ENCODE measurements around the gene STX1B. TPM values are rescaled to one million over a fixed set of nuclear protein-coding genes. Genes with fewer than 3 reads are reported as not detected.
A peak's percentile ranks its signal among the peaks of the same experiment; 100 is the strongest.

The STX1B gene
- total and polyA plus RNA-seq, 4 donors = 0.09 to 1.2 (median 0.51) TPM

DNA sequence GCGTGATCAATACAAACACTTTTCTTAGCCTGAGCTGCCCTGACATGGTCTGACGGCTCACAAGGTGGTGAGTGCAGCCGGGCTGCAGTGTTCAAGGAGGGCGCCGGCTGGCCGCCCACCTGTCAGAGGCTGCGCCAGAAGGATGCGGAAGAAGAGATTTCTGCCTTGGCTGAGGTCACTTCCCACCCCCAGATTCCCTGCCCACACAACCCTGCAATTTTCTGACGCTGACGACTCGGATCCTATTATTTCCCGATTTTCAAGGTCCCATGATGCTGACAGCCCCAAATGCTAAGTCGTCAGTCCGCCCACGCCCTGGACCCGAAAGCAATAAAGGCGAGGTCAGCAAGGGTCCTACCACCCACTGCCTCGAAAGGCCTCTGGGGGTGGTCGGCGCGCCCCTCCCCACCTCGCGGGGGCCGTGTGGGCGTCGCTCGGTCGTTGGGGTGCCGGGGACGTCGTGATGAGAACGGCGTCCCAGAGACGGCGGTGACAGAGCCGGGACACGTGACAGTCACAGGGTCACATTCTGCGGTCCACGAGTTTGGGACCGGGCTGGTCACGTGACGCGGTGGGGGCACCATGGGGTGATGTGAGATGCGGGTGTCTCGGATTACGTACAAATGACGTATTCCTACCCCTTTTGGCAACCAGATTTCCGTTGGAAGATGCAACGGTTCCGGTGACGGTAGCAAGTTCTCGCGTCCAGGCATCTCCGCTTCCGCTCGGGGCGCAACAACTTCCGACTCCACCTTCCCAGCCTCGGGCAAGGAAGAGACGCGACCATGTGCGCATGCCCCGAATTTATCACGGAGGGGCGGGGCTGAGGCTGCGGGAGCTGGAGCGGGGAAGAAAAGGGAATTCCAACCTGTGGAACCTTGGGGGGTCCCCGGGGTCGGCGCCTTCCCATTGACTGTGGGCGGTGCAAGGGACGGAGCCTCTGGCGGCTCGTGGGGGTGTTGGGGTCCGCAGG, 22.6 kb upstream of the STX1B start, which contains the start of gene STX4:
STX4 (plus strand) TSS at position 823 of the 973 bp plus-strand sequence. CDS start 248 bp downstream, outside the sequence.
- peak within 1 kb of the TSS; percentile 98 to 99 for H3K27ac ChIP-seq (ENCODE audit: low read depth in 1 of 2, low read length in 2 of 2)
- H3K36me3 ChIP-seq (ENCODE audit: control insufficient read depth in 4 of 4, insufficient read depth in 3 of 4, low read depth in 1 of 4, low read length in 3 of 4) = peaks cover 2 to 12% (median 6%) of the 10 kb centered on the region in 4 donors

More for the DNA sequence above, 22.6 kb upstream of the STX1B start, which contains the start of gene STX4:
- TF ChIP-seq NR2F2 (IDR thresholded peaks at IDR 0.05) (peak; percentile 58), FOXA2 (IDR thresholded peaks at IDR 0.05) (no peak), TAF1 (conservative IDR thresholded peaks at IDR 0.05) (no peak), FOXA1 (IDR thresholded peaks at IDR 0.05) (no peak), GABPA (IDR thresholded peaks at IDR 0.05 in 1 of 2, conservative IDR thresholded peaks at IDR 0.05 in 1 of 2) (peak; percentile 97 to 99), YY1 (IDR thresholded peaks at IDR 0.05) (no peak), RXRA (IDR thresholded peaks at IDR 0.05) (peak; percentile 58 to 70), SP1 (IDR thresholded peaks at IDR 0.05) (peak; percentile 61), RAD21 (IDR thresholded peaks at IDR 0.05) (peak in 1 of 2 donors; percentile 50), EGR1 (IDR thresholded peaks at IDR 0.05; ENCODE audit: low read depth in 2 of 2) (peak; percentile 83 to 85), JUND (IDR thresholded peaks at IDR 0.05) (peak; percentile 57 to 66), HNF4A (conservative IDR thresholded peaks at IDR 0.05) (peak; percentile 18 to 22), HNF4G (IDR thresholded peaks at IDR 0.05) (no peak)
- TF ChIP-seq, protein P1, sequence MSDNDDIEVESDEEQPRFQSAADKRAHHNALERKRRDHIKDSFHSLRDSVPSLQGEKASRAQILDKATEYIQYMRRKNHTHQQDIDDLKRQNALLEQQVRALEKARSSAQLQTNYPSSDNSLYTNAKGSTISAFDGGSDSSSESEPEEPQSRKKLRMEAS (IDR thresholded peaks at IDR 0.05) = peak; percentile 49
- TF ChIP-seq, protein P2, sequence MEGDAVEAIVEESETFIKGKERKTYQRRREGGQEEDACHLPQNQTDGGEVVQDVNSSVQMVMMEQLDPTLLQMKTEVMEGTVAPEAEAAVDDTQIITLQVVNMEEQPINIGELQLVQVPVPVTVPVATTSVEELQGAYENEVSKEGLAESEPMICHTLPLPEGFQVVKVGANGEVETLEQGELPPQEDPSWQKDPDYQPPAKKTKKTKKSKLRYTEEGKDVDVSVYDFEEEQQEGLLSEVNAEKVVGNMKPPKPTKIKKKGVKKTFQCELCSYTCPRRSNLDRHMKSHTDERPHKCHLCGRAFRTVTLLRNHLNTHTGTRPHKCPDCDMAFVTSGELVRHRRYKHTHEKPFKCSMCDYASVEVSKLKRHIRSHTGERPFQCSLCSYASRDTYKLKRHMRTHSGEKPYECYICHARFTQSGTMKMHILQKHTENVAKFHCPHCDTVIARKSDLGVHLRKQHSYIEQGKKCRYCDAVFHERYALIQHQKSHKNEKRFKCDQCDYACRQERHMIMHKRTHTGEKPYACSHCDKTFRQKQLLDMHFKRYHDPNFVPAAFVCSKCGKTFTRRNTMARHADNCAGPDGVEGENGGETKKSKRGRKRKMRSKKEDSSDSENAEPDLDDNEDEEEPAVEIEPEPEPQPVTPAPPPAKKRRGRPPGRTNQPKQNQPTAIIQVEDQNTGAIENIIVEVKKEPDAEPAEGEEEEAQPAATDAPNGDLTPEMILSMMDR (IDR thresholded peaks at IDR 0.05; ENCODE audit: low read depth, low read length, missing input control) = no peak
- TF ChIP-seq, protein P3, sequence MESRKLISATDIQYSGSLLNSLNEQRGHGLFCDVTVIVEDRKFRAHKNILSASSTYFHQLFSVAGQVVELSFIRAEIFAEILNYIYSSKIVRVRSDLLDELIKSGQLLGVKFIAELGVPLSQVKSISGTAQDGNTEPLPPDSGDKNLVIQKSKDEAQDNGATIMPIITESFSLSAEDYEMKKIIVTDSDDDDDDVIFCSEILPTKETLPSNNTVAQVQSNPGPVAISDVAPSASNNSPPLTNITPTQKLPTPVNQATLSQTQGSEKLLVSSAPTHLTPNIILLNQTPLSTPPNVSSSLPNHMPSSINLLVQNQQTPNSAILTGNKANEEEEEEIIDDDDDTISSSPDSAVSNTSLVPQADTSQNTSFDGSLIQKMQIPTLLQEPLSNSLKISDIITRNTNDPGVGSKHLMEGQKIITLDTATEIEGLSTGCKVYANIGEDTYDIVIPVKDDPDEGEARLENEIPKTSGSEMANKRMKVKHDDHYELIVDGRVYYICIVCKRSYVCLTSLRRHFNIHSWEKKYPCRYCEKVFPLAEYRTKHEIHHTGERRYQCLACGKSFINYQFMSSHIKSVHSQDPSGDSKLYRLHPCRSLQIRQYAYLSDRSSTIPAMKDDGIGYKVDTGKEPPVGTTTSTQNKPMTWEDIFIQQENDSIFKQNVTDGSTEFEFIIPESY (IDR thresholded peaks at IDR 0.05) = no peak
- TF ChIP-seq, protein P4, sequence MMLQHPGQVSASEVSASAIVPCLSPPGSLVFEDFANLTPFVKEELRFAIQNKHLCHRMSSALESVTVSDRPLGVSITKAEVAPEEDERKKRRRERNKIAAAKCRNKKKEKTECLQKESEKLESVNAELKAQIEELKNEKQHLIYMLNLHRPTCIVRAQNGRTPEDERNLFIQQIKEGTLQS (IDR thresholded peaks at IDR 0.05) = no peak
- TF ChIP-seq, protein P5, sequence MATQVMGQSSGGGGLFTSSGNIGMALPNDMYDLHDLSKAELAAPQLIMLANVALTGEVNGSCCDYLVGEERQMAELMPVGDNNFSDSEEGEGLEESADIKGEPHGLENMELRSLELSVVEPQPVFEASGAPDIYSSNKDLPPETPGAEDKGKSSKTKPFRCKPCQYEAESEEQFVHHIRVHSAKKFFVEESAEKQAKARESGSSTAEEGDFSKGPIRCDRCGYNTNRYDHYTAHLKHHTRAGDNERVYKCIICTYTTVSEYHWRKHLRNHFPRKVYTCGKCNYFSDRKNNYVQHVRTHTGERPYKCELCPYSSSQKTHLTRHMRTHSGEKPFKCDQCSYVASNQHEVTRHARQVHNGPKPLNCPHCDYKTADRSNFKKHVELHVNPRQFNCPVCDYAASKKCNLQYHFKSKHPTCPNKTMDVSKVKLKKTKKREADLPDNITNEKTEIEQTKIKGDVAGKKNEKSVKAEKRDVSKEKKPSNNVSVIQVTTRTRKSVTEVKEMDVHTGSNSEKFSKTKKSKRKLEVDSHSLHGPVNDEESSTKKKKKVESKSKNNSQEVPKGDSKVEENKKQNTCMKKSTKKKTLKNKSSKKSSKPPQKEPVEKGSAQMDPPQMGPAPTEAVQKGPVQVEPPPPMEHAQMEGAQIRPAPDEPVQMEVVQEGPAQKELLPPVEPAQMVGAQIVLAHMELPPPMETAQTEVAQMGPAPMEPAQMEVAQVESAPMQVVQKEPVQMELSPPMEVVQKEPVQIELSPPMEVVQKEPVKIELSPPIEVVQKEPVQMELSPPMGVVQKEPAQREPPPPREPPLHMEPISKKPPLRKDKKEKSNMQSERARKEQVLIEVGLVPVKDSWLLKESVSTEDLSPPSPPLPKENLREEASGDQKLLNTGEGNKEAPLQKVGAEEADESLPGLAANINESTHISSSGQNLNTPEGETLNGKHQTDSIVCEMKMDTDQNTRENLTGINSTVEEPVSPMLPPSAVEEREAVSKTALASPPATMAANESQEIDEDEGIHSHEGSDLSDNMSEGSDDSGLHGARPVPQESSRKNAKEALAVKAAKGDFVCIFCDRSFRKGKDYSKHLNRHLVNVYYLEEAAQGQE (IDR thresholded peaks at IDR 0.05) = peak; percentile 54
- under 1% methylated on average over 75 of the region's 75 CpGs for WGBS
- peak within 1 kb of the TSS; percentile 87 to 93 for H3K9ac ChIP-seq (ENCODE audit: low read depth in 1 of 2, low read length in 2 of 2)
- peaks cover 4 to 13% (median 7%) of the 10 kb centered on the region in 4 donors for H3K4me1 ChIP-seq (ENCODE audit: control insufficient read depth in 4 of 4, insufficient read depth in 4 of 4, low read length in 3 of 4)
- H3K4me3 ChIP-seq (ENCODE audit: low read depth in 1 of 3, low read length in 3 of 3) = peak within 1 kb of the TSS; percentile 81 to 86 (median 82)
- H3K27me3 ChIP-seq (ENCODE audit: control insufficient read depth in 4 of 4, insufficient read depth in 4 of 4, low read length in 3 of 4) = no peaks in the 10 kb centered on the region
- no peaks in the 10 kb centered on the region for H3K9me3 ChIP-seq (ENCODE audit: control insufficient read depth in 4 of 4, low read length in 3 of 4)
- peak; percentile 97 for DNase-seq (ENCODE audit: low spot score)
